ENCODE results near the gene ARHGEF6.

- TF ChIP-seq CTCF (IDR thresholded peaks at IDR 0.05) (no peak), POLR2A (IDR thresholded peaks at IDR 0.05) (no peak), EP300 (IDR thresholded peaks at IDR 0.05) (no peak), POLR2AphosphoS5 (IDR thresholded peaks at IDR 0.05) (no peak)
Measured at GRCh38 chrX:136731207-136731782, 49.4 kb downstream of the ARHGEF6 start.

Measured in stomach (tissue), 4 donors.